Lower leg skin (tissue), 4 donors: ENCODE results near the gene STARD10. TPM values are rescaled to one million over a fixed set of nuclear protein-coding genes. Genes with fewer than 3 reads are reported as not detected.
"Not testable (repeated sequence)": the region's sequence is repeated elsewhere in the genome, so short reads cannot be mapped to it uniquely, and the experiment has no call there.

ENCODE experiments used
- DNase-seq, 2 donors: peaks; one replicate each; pipeline ENCODE4 v3.0.0-alpha.2; 2019; ENCODE audit warnings: low spot score in 2 of 2
- H3K4me3 ChIP-seq: fragments of 200-600 bp; sonication (generic); 2 replicates; pipeline ENCODE4 v1.5.1; 2017; ENCODE audit warnings: mild to moderate bottlenecking, low read depth; ENCODE audit not compliant: poor library complexity, severe bottlenecking
- POLR2A ChIP-seq, 2 donors: fragments of 450-650 bp; IDR thresholded peaks; one replicate each; pipeline ENCODE4 v1.6.1; 2016 to 2017; ENCODE audit warnings: antibody characterized with exemption in 2 of 2, mild to moderate bottlenecking in 1 of 2, moderate library complexity in 1 of 2
- WGBS, 2 donors: methylation state at CpG; one replicate each; pipeline ENCODE4 v1.1.5; 2018; 5-methylcytosine and 5-hydroxymethylcytosine counted together
- intact Hi-C: fragments of 100-400 bp; cut with DNase I; formaldehyde crosslinking; loops from one replicate; pipeline ENCODE4 v1.15.0; 2023; ENCODE audit warnings: low total_unique reads
- total RNA-seq, 4 donors: library from RNA; depleted of rRNA; stranded (reverse); fragments of >200 nt; gene quantifications; one replicate each; pipeline ENCODE4 v1.1.0, GENCODE V29; 2016
- TF ChIP-seq, protein P1 (sequence below), 3 donors: fragments of 450-650 bp; IDR thresholded peaks; one replicate each; pipeline ENCODE4 v1.5.1; 2016; ENCODE audit warnings: antibody characterized with exemption in 3 of 3, mild to moderate bottlenecking in 3 of 3, moderate library complexity in 2 of 3

The STARD10 gene
- total RNA-seq, 4 donors from 2014 or later, result 90.3 to 119 (median 110) TPM

GRCh38 chr11:72807792-72808191 is 13.9 kb upstream of the STARD10 start:
- TF ChIP-seq POLR2A (IDR thresholded peaks at IDR 0.05), result no peak
- TF ChIP-seq, protein P1, sequence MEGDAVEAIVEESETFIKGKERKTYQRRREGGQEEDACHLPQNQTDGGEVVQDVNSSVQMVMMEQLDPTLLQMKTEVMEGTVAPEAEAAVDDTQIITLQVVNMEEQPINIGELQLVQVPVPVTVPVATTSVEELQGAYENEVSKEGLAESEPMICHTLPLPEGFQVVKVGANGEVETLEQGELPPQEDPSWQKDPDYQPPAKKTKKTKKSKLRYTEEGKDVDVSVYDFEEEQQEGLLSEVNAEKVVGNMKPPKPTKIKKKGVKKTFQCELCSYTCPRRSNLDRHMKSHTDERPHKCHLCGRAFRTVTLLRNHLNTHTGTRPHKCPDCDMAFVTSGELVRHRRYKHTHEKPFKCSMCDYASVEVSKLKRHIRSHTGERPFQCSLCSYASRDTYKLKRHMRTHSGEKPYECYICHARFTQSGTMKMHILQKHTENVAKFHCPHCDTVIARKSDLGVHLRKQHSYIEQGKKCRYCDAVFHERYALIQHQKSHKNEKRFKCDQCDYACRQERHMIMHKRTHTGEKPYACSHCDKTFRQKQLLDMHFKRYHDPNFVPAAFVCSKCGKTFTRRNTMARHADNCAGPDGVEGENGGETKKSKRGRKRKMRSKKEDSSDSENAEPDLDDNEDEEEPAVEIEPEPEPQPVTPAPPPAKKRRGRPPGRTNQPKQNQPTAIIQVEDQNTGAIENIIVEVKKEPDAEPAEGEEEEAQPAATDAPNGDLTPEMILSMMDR (IDR thresholded peaks at IDR 0.05), result no peak
- DNase-seq, result no peak
- WGBS, 2 donors, result 71 to 86% methylated on average over 2 of the region's 2 CpGs
- H3K4me3 ChIP-seq, result no peak overlapping the region
- intact Hi-C loops, result no loop called here

DNA sequence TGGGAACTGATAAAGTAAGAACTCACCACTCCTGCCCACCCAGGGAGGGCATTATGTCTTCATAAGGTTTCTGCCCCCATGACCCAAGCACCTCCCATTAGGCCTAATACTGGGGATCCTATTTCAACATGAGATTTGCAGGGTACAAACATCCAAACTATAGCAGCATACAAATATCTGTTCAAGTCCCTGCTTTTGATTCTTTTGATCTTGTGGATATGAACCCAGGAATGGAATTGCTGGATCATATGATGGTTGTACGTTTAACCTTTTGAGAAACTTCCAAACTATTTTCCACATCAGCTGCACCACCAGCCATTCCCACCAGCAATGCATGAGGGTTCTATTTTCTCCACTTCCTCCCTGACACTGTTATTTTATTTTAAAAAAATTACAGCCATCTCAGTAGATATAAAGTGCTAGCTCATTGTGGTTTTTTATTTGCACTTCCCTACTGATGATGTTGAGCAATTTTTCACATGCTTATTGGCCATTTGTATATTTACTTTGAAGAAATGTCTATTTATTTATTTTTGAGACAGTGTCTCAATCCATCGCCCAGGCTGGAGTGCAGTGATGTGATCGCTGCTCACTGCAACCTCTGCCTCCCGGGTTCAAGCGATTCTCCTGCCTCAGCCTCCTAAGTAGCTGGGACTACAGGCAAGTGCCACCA is 13.3 kb upstream of the STARD10 start:
- 70 to 79% methylated on average over 5 of the region's 5 CpGs for WGBS, 2 donors
- H3K4me3 ChIP-seq, result no peak overlapping the region
- TF ChIP-seq, protein P1 (IDR thresholded peaks at IDR 0.05), result no peak
- TF ChIP-seq POLR2A (IDR thresholded peaks at IDR 0.05), result no peak
- intact Hi-C loops, result no loop called here
- no peak for DNase-seq

- H3K4me3 ChIP-seq, intact Hi-C loops, DNase-seq: not testable (repeated sequence)
- WGBS, 2 donors, result 85 to 94% methylated on average over 1 of the region's 1 CpG
Measured at GRCh38 chr11:72806378-72806777, 12.5 kb upstream of the STARD10 start.

GRCh38 chr11:72805216-72805615 is 11.4 kb upstream of the STARD10 start:
- TF ChIP-seq POLR2A (IDR thresholded peaks at IDR 0.05), result no peak
- TF ChIP-seq, protein P1 (IDR thresholded peaks at IDR 0.05), result no peak
- intact Hi-C loops, result no loop called here
- DNase-seq, result no peak
- WGBS, 2 donors, result 79 to 90% methylated on average over 6 of the region's 6 CpGs
- no peak overlapping the region for H3K4me3 ChIP-seq

- intact Hi-C loops, result no loop called here
- H3K4me3 ChIP-seq, result no peak overlapping the region
- 81 to 92% methylated on average over 6 of the region's 6 CpGs for WGBS, 2 donors
- TF ChIP-seq, protein P1 (IDR thresholded peaks at IDR 0.05), result no peak
- TF ChIP-seq POLR2A (IDR thresholded peaks at IDR 0.05), result no peak
- no peak for DNase-seq
Measured at GRCh38 chr11:72802822-72803221, 9.0 kb upstream of the STARD10 start.

- 50 to 53% methylated on average over 4 of the region's 4 CpGs for WGBS, 2 donors
- intact Hi-C loops, result no loop called here
- TF ChIP-seq, protein P1 (IDR thresholded peaks at IDR 0.05), result no peak
- no peak for TF ChIP-seq POLR2A (IDR thresholded peaks at IDR 0.05)
- H3K4me3 ChIP-seq, result no peak overlapping the region
- no peak for DNase-seq
Measured at GRCh38 chr11:72799441-72799840, 5.6 kb upstream of the STARD10 start.
